ENCODE measurements around the gene NADK. TPM values are rescaled to one million over a fixed set of nuclear protein-coding genes. Genes with fewer than 3 reads are reported as not detected.

Gene NADK
- total and polyA plus RNA-seq, 4 donors = 53.2 to 144 (median 88.7) TPM

DNA sequence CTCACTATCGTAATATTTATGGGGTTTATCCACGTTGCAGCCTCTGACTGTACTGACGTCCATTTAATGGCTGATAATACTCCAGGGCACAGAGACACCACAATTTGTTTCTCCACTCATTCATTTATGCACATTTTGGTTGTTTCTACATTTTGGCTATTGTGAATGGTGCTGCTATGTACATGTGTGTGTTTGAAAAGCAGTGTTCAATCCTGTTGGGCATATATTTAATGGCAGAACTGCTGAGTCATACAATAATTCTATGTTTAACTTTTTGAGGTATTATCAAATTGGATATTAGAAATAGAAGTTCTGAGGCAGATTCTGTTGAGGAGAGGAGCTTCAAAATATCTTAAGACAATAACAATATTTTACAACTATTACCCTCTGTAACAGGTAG lies 39.0 kb upstream of the NADK start:
- TF ChIP-seq, protein P1, sequence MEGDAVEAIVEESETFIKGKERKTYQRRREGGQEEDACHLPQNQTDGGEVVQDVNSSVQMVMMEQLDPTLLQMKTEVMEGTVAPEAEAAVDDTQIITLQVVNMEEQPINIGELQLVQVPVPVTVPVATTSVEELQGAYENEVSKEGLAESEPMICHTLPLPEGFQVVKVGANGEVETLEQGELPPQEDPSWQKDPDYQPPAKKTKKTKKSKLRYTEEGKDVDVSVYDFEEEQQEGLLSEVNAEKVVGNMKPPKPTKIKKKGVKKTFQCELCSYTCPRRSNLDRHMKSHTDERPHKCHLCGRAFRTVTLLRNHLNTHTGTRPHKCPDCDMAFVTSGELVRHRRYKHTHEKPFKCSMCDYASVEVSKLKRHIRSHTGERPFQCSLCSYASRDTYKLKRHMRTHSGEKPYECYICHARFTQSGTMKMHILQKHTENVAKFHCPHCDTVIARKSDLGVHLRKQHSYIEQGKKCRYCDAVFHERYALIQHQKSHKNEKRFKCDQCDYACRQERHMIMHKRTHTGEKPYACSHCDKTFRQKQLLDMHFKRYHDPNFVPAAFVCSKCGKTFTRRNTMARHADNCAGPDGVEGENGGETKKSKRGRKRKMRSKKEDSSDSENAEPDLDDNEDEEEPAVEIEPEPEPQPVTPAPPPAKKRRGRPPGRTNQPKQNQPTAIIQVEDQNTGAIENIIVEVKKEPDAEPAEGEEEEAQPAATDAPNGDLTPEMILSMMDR (IDR thresholded peaks at IDR 0.05; ENCODE audit: control extremely low read depth, extremely low read depth) = no peak
- no peak for DNase-seq
- H3K9ac ChIP-seq (ENCODE audit: insufficient read depth in 1 of 2, low read length in 2 of 2) = no peak overlapping the region
- H3K27ac ChIP-seq (ENCODE audit: low read depth in 1 of 2, low read length in 1 of 2) = no peak overlapping the region
- H3K27me3 ChIP-seq (ENCODE audit: control insufficient read depth in 3 of 3, insufficient read depth in 3 of 3, low read length in 2 of 3) = no peaks in the 10 kb centered on the region
- no peak for ATAC-seq (ENCODE audit: insufficient read depth, low FRiP score)
- H3K4me3 ChIP-seq = no peak overlapping the region
- no peaks in the 10 kb centered on the region for H3K9me3 ChIP-seq (ENCODE audit: control insufficient read depth in 4 of 4, insufficient read depth in 3 of 4, low read length in 3 of 4)
- H3K4me1 ChIP-seq (ENCODE audit: control insufficient read depth in 5 of 5, insufficient read depth in 5 of 5, low read length in 5 of 5) = no peaks in the 10 kb centered on the region
- 73 to 82% methylated on average over 3 of the region's 3 CpGs for WGBS, 2 donors
- peaks cover 9 to 29% (median 26%) of the 10 kb centered on the region in 4 donors for H3K36me3 ChIP-seq (ENCODE audit: control insufficient read depth in 4 of 4, insufficient read depth in 4 of 4, low read length in 4 of 4)

GRCh38 chr1:1815606-1816281 lies 37.5 kb upstream of the NADK start:
- TF ChIP-seq, protein P1 (IDR thresholded peaks at IDR 0.05; ENCODE audit: control extremely low read depth, extremely low read depth) = no peak

DNA sequence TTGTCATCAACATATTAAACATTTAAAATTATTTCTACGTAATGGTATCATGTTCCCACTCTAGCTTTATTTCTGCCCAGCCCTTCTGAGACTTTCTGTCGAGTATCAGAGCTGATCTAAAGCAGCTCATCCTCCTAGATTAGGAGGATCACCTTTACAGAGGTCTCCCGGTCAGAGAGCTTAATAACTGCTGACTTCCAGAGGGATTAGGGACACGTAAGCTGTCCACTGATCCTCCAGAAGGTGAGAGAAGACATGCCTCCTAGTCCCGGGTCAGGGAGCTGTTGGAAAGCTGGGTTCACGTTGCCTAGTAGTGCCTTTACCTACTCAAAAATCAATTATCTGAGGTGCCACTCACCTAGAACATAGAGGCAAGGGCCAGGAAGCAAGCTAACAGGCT lies 31.2 kb upstream of the NADK start:
- Histone ChIP-seq H3K27ac (ENCODE audit: low read depth in 1 of 2, low read length in 1 of 2) (no peak overlapping the region), H3K4me1 (ENCODE audit: control insufficient read depth in 5 of 5, insufficient read depth in 5 of 5, low read length in 5 of 5) (no peaks in the 10 kb centered on the region), H3K27me3 (ENCODE audit: control insufficient read depth in 3 of 3, insufficient read depth in 3 of 3, low read length in 2 of 3) (no peaks in the 10 kb centered on the region), H3K9me3 (ENCODE audit: control insufficient read depth in 4 of 4, insufficient read depth in 3 of 4, low read length in 3 of 4) (no peaks in the 10 kb centered on the region), H3K9ac (ENCODE audit: insufficient read depth in 1 of 2, low read length in 2 of 2) (no peak overlapping the region), H3K4me3 (no peak overlapping the region), H3K36me3 (ENCODE audit: control insufficient read depth in 4 of 4, insufficient read depth in 4 of 4, low read length in 4 of 4) (peaks cover 14 to 35% (median 25%) of the 10 kb centered on the region in 4 donors)
- 92 to 93% methylated on average over 6 of the region's 6 CpGs for WGBS, 2 donors
- ATAC-seq (ENCODE audit: insufficient read depth, low FRiP score) (no peak), DNase-seq (no peak)
- TF ChIP-seq, protein P1 (IDR thresholded peaks at IDR 0.05; ENCODE audit: control extremely low read depth, extremely low read depth) = no peak

More at GRCh38 chr1:1815606-1816281, 37.5 kb upstream of the NADK start:
- 92 to 93% methylated on average over 14 of the region's 14 CpGs for WGBS, 2 donors
- no peak for ATAC-seq (ENCODE audit: insufficient read depth, low FRiP score)
- Histone ChIP-seq H3K36me3 (ENCODE audit: control insufficient read depth in 4 of 4, insufficient read depth in 4 of 4, low read length in 4 of 4) (peaks cover 9 to 31% (median 23%) of the 10 kb centered on the region in 4 donors), H3K27me3 (ENCODE audit: control insufficient read depth in 3 of 3, insufficient read depth in 3 of 3, low read length in 2 of 3) (no peaks in the 10 kb centered on the region), H3K27ac (ENCODE audit: low read depth in 1 of 2, low read length in 1 of 2) (no peak overlapping the region), H3K4me1 (ENCODE audit: control insufficient read depth in 5 of 5, insufficient read depth in 5 of 5, low read length in 5 of 5) (no peaks in the 10 kb centered on the region), H3K9ac (ENCODE audit: insufficient read depth in 1 of 2, low read length in 2 of 2) (no peak overlapping the region), H3K9me3 (ENCODE audit: control insufficient read depth in 4 of 4, insufficient read depth in 3 of 4, low read length in 3 of 4) (no peaks in the 10 kb centered on the region), H3K4me3 (no peak overlapping the region)
- DNase-seq = no peak
